Right atrium auricular region (tissue), 2 donors: ENCODE measurements around the gene PLD6. TPM values are rescaled to one million over a fixed set of nuclear protein-coding genes. Genes with fewer than 3 reads are reported as not detected.
A peak's percentile ranks its signal among the peaks of the same experiment; 100 is the strongest.

Source experiments
- DNase-seq: peaks from one replicate; pipeline ENCODE4 v3.0.0-alpha.2; 2019; ENCODE audit warnings: low spot score
- H3K27ac ChIP-seq, 2 donors: fragments of 200-600 bp; sonication (generic); 1 replicate in 1 of 2; 2 replicates in 1 of 2; pipeline ENCODE4 v1.5.1; 2016 to 2019
- H3K27me3 ChIP-seq, 2 donors: fragments of 200-600 bp; sonication (generic); one replicate each; pipeline versions ENCODE4 v1.5.1 to v1.6.0; 2017 to 2019
- H3K36me3 ChIP-seq: fragments of 200-600 bp; sonication (generic); one replicate; pipeline ENCODE4 v1.5.1; 2016
- H3K4me1 ChIP-seq, 2 donors: fragments of 200-600 bp; sonication (generic); one replicate each; pipeline versions ENCODE4 v1.5.1 to v1.6.0; 2017 to 2019
- H3K4me3 ChIP-seq, 2 donors: fragments of 200-600 bp; sonication (generic); 1 replicate in 1 of 2; 2 replicates in 1 of 2; pipeline ENCODE4 v1.5.1; 2017 to 2019; ENCODE audit warnings: mild to moderate bottlenecking in 1 of 2, moderate library complexity in 1 of 2
- H3K9me3 ChIP-seq, 2 donors: fragments of 200-600 bp; sonication (generic); one replicate each; pipeline ENCODE4 v1.5.1; 2019
- total RNA-seq, 2 donors: library from RNA; depleted of rRNA; stranded (reverse); fragments of >200 nt; gene quantifications; one replicate each; pipeline ENCODE4 v1.1.0, GENCODE V29; 2016
- TF ChIP-seq, protein P1 (sequence below), 2 donors: fragments of 200-600 bp; sonication (generic); IDR thresholded peaks; one replicate each; pipeline ENCODE4 v1.5.1; 2019; ENCODE audit warnings: antibody characterized with exemption in 2 of 2

Gene PLD6
- total RNA-seq, 2 donors from 2014 or later: 3.1 to 6.8 TPM

DNA sequence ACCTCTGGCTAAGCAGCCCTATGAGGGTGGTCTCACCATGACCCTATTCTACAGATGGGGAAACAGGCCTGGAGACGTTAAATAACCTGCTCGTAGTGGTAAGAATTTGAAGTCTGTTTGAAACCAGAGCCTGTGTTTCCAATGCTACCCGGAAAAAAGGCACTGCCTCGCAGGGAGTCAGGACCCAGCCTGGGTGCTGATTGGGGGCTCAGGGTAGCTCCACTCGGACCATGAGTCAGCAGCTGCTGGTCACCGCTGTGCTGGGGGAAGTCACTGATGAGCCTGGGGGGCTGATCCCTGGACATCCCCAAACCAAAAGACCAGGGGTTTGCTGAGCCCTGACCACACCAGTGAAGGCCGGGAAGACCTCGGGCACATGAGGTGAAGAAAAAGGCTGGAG lies 9.4 kb upstream of the PLD6 start:
- TF ChIP-seq, protein P1, sequence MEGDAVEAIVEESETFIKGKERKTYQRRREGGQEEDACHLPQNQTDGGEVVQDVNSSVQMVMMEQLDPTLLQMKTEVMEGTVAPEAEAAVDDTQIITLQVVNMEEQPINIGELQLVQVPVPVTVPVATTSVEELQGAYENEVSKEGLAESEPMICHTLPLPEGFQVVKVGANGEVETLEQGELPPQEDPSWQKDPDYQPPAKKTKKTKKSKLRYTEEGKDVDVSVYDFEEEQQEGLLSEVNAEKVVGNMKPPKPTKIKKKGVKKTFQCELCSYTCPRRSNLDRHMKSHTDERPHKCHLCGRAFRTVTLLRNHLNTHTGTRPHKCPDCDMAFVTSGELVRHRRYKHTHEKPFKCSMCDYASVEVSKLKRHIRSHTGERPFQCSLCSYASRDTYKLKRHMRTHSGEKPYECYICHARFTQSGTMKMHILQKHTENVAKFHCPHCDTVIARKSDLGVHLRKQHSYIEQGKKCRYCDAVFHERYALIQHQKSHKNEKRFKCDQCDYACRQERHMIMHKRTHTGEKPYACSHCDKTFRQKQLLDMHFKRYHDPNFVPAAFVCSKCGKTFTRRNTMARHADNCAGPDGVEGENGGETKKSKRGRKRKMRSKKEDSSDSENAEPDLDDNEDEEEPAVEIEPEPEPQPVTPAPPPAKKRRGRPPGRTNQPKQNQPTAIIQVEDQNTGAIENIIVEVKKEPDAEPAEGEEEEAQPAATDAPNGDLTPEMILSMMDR (IDR thresholded peaks at IDR 0.05): no peak
- Histone ChIP-seq H3K27ac (no peak overlapping the region), H3K4me3 (no peak overlapping the region), H3K36me3 (peaks cover 77% of the 10 kb centered on the region), H3K9me3 (no peaks in the 10 kb centered on the region), H3K4me1 (no peaks in the 10 kb centered on the region), H3K27me3 (no peaks in the 10 kb centered on the region)
- no peak for DNase-seq

DNA sequence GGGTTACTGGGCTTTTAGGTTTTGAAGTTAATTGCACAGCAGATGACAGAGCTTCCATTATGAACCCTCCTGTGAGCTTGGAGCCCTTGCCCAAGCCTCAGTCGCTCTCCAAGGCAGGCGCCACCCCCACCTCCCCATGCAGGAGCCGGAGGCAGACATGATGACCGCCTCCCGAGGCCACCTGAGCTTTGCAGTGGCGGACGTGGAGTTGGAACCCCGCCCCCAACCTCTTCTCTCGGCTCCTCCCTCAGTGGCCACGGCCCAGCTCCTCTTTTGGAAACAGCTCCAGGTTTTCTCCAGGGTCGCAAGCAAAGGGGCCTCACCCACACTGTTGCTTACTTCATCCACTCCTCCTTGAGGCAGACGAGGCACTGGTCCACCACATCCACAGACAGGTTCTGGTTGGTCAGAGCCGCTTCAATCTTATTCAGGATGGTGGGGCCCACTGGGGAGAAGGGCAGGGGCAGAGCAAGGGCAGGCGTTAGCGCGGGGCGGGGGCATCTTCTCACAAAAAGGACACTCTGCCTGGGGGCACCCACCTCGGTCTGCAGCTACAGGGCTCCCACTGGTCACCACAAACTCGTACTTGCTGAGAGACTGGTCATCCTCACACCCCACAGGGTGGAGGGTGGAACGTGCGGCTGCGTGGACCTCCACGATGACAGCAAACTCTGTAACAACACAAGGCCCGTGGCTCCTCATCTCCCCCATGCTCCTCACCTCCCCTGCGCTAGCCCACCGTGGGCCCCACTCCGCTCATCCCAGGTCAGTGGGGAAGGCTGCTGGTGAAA lies 8.7 kb upstream of the PLD6 start:
- Histone ChIP-seq H3K9me3 (no peaks in the 10 kb centered on the region), H3K36me3 (peaks cover 70% of the 10 kb centered on the region), H3K27ac (no peak overlapping the region), H3K27me3 (no peaks in the 10 kb centered on the region), H3K4me1 (no peaks in the 10 kb centered on the region), H3K4me3 (no peak overlapping the region)
- no peak for DNase-seq
- TF ChIP-seq, protein P1 (IDR thresholded peaks at IDR 0.05): no peak

DNA sequence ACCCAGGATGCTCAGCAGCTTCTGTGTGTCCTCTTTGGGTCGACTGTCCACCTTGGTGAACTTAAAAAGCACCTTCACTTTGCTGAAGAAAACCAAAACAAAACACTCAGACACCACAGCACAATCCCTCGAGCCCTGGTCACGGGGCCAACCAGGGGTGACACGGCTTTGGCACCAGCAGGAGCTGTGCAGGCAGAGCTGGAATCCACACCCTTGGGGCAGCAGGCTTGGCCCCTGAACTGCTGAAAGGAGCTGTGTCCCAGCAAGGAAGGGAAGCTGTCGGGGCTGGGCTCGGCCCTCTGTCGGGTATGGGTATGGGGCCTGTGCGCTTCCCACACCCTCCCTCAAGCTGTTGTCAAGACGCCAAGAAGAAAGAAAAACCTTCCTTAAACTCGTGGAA lies 7.6 kb upstream of the PLD6 start:
- H3K9me3 ChIP-seq: no peaks in the 10 kb centered on the region
- H3K27me3 ChIP-seq: no peaks in the 10 kb centered on the region
- peaks cover 62% of the 10 kb centered on the region for H3K36me3 ChIP-seq
- no peak overlapping the region for H3K27ac ChIP-seq
- H3K4me1 ChIP-seq: no peaks in the 10 kb centered on the region
- no peak overlapping the region for H3K4me3 ChIP-seq
- TF ChIP-seq, protein P1 (IDR thresholded peaks at IDR 0.05): no peak
- DNase-seq: no peak

DNA sequence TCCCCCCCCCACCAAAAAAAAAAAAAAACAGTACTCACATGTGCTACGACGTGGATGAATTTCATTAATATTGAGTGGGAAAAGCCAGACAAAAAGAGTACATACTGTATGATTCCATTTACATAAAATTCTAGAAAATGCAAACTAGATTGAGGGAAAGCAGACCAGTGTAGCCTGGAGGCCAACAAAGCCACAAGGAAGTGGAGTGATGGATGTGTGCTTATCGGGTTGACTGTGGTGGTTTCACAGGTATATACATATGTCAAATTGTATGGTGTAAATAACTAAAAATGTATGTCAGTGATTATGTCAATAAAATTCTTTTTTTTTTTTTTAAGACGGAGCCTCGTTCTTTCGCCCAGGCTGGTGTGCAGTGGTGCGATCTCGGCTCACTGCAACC lies 1.9 kb upstream of the PLD6 start:
- TF ChIP-seq, protein P1 (IDR thresholded peaks at IDR 0.05): no peak
- Histone ChIP-seq H3K4me1 (peaks cover 0 to 42% of the 10 kb centered on the region in 2 donors), H3K4me3 (no peak overlapping the region), H3K36me3 (peaks cover 4% of the 10 kb centered on the region), H3K9me3 (no peaks in the 10 kb centered on the region), H3K27ac (no peak overlapping the region), H3K27me3 (no peaks in the 10 kb centered on the region)
- no peak for DNase-seq

DNA sequence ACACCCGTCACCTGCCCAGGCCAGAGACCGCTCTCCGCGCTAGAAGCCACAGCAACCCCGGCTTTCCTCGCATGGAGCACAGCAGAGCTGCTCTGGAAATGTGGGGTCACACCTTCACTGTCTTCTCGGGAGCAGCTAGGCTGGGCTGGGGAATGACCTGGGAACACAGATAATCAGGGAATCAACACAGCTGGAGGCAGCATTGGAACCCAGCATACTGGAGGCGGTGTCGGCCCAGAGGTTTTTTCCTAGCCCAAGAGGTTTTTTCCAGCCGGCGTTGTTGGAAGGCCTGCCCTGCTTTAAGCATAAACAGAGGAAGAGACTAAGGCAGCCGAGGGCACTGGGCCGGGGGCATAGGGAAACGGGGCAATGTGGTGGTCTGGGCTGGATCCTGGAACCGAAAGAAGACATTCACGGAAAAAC lies 791 bp upstream of the PLD6 start:
- peak; percentile 64 for DNase-seq
- Histone ChIP-seq H3K27me3 (no peaks in the 10 kb centered on the region), H3K9me3 (no peaks in the 10 kb centered on the region), H3K27ac (peak overlapping the region; percentile 78 to 82), H3K36me3 (no peaks in the 10 kb centered on the region), H3K4me3 (peak overlapping the region in 1 of 2 donors; percentile 64), H3K4me1 (peaks cover 0 to 50% of the 10 kb centered on the region in 2 donors)
- TF ChIP-seq, protein P1 (IDR thresholded peaks at IDR 0.05): no peak
